CD14-positive monocyte (primary cell): ENCODE data around the gene CDC25C. TPM values are rescaled to one million over a fixed set of nuclear protein-coding genes. Genes with fewer than 3 reads are reported as not detected.

Source experiments
- DNase-seq, 3 donors: peaks; one replicate each; pipeline ENCODE4 v3.0.0-alpha.2; 2011 to 2022
- H2AFZ ChIP-seq: 2 replicates; pipeline ENCODE4 v1.6.0; 2012; ENCODE audit warnings: mild to moderate bottlenecking, low read depth, low read length, inconsistent platforms; ENCODE audit not compliant: insufficient read depth, poor library complexity, severe bottlenecking
- H3K27ac ChIP-seq, 2 donors: 1 replicate in 1 of 2; 2 replicates in 1 of 2; pipeline ENCODE4 v1.5.1; 2012 to 2013; ENCODE audit warnings: low read length in 2 of 2, control low read depth in 1 of 2, inconsistent platforms in 1 of 2, low read depth in 1 of 2, mild to moderate bottlenecking in 1 of 2
- H3K27me3 ChIP-seq, 2 donors: one replicate each; pipeline versions ENCODE4 v1.6.0 to v1.6.1; 2011 to 2013; ENCODE audit warnings: low read length in 2 of 2; ENCODE audit not compliant: control insufficient read depth in 2 of 2, insufficient read depth in 2 of 2
- H3K36me3 ChIP-seq, 2 donors: replicated peaks in 1 of 2; 1 replicate in 1 of 2; 2 replicates in 1 of 2; pipeline versions ENCODE4 v1.5.1 to v1.6.1; 2012 to 2013; ENCODE audit warnings: low read length in 2 of 2, control low read depth in 1 of 2, inconsistent platforms in 1 of 2, mild to moderate bottlenecking in 1 of 2; ENCODE audit not compliant: insufficient read depth in 2 of 2, control insufficient read depth in 1 of 2
- H3K4me1 ChIP-seq, 2 donors: 1 replicate in 1 of 2; 2 replicates in 1 of 2; pipeline versions ENCODE4 v1.5.1 to v1.6.1; 2012 to 2013; ENCODE audit warnings: low read length in 2 of 2, control low read depth in 1 of 2, inconsistent platforms in 1 of 2, mild to moderate bottlenecking in 1 of 2, moderate library complexity in 1 of 2; ENCODE audit not compliant: insufficient read depth in 2 of 2, control insufficient read depth in 1 of 2
- H3K4me2 ChIP-seq: replicated peaks from 2 replicates; pipeline ENCODE3; 2012; ENCODE audit warnings: low read length, moderate library complexity, mild to moderate bottlenecking; ENCODE audit not compliant: poor library complexity, severe bottlenecking; ENCODE audit errors: extremely low read depth
- H3K4me3 ChIP-seq, 3 experiments: fragments of 200-600 bp in 1 of 3; sonication (generic) in 1 of 3; replicated peaks in 1 of 3; 1 replicate in 2 of 3; 2 replicates in 1 of 3; pipeline ENCODE4 v1.5.1; 2011 to 2013; ENCODE audit warnings: low read length in 3 of 3, mild to moderate bottlenecking in 3 of 3, control low read depth in 2 of 3, low read depth in 2 of 3, inconsistent platforms in 1 of 3, moderate library complexity in 1 of 3
- H3K79me2 ChIP-seq: 2 replicates; pipeline ENCODE4 v1.6.0; 2012; ENCODE audit warnings: mild to moderate bottlenecking, control low read depth, inconsistent platforms, low read length, moderate library complexity; ENCODE audit not compliant: insufficient read depth
- H3K9ac ChIP-seq: 2 replicates; pipeline ENCODE4 v1.6.0; 2017; ENCODE audit warnings: low read length, mild to moderate bottlenecking; ENCODE audit not compliant: insufficient read depth, poor library complexity, severe bottlenecking
- H3K9me3 ChIP-seq, 2 donors: replicated peaks in 1 of 2; 1 replicate in 1 of 2; 2 replicates in 1 of 2; pipeline versions ENCODE4 v1.5.1 to v1.6.1; 2012 to 2013; ENCODE audit warnings: low read length in 2 of 2, control low read depth in 1 of 2; ENCODE audit not compliant: control insufficient read depth in 1 of 2, insufficient read depth in 1 of 2
- H4K20me1 ChIP-seq: 2 replicates; pipeline ENCODE4 v1.6.0; 2012; ENCODE audit warnings: mild to moderate bottlenecking, low read length, control low read depth, moderate library complexity; ENCODE audit not compliant: insufficient read depth
- H3K27ac Mint-ChIP-seq, 7 donors: one replicate each; pipeline ENCODE4 v1.8.0; 2020; ENCODE audit warnings: mild to moderate bottlenecking in 7 of 7, mixed read lengths in 7 of 7, moderate library complexity in 6 of 7, inconsistent platforms in 2 of 7
- H3K27me3 Mint-ChIP-seq, 3 donors: one replicate each; pipeline ENCODE4 v1.8.0; 2021 to 2022; ENCODE audit warnings: low read depth in 3 of 3, mild to moderate bottlenecking in 3 of 3, mixed read lengths in 3 of 3, moderate library complexity in 3 of 3, inconsistent platforms in 1 of 3
- H3K36me3 Mint-ChIP-seq, 2 donors: one replicate each; pipeline ENCODE4 v1.8.0; 2020; ENCODE audit warnings: mixed read lengths in 2 of 2, inconsistent platforms in 1 of 2, mild to moderate bottlenecking in 1 of 2
- H3K4me1 Mint-ChIP-seq: one replicate; pipeline ENCODE4 v1.8.0; 2020; ENCODE audit warnings: mild to moderate bottlenecking, mixed read lengths
- H3K4me3 Mint-ChIP-seq, 2 donors: one replicate each; pipeline ENCODE4 v1.8.0; 2020; ENCODE audit warnings: mild to moderate bottlenecking in 2 of 2, mixed read lengths in 2 of 2, moderate library complexity in 1 of 2
- H3K9me3 Mint-ChIP-seq, 7 donors: one replicate each; pipeline ENCODE4 v1.8.0; 2020 to 2022; ENCODE audit warnings: mixed read lengths in 7 of 7, mild to moderate bottlenecking in 6 of 7, moderate library complexity in 6 of 7, inconsistent platforms in 2 of 7
- CTCF ChIP-seq: fragments of 200-600 bp; IDR thresholded peaks from one replicate; pipeline ENCODE4 v1.8.0; 2022; ENCODE audit warnings: antibody characterized with exemption, mild to moderate bottlenecking
- WGBS: methylation state at CpG from one replicate; pipeline ENCODE4 v1.1.5; 2013; ENCODE audit warnings: missing lambda C conversion rate; ENCODE audit not compliant: insufficient coverage; 5-methylcytosine and 5-hydroxymethylcytosine counted together
- intact Hi-C, 2 donors: fragments of 100-400 bp; cut with micrococcal nuclease; formaldehyde crosslinking; loops; one replicate each; pipeline versions ENCODE4 v1.15.0 to v1.15.1; 2023
- polyA plus RNA-seq, 3 donors: library from polyadenylated mRNA; depleted of rRNA in 1 of 3; unstranded in 2 of 3; stranded (reverse) in 1 of 3; fragments of 300-500 nt in 2 of 3; fragments of >200 nt in 1 of 3; fragmentation: Illumina TruSeq in 2 of 3; gene quantifications; 1 replicate in 2 of 3; 2 replicates in 1 of 3; pipeline ENCODE4 v1.2.3, GENCODE V29; 2012 to 2021

Gene CDC25C
- polyA plus RNA-seq, 3 donors, result not detected

GRCh38 chr5:138340008-138340407, 8.4 kb upstream of the CDC25C start:
- Histone ChIP-seq H3K4me1 (peaks cover 37 to 44% of the 10 kb centered on the region in 2 donors), H3K9me3 (no peaks in the 10 kb centered on the region), H3K79me2 (peaks cover 51% of the 10 kb centered on the region), H3K4me3 (peak overlapping the region in 2 of 3 experiments; percentile 73 to 90), H3K9ac (peak overlapping the region; percentile 82), H3K4me2 (peak overlapping the region; percentile 92), H4K20me1 (peaks cover 56% of the 10 kb centered on the region), H3K36me3 (peaks cover 22 to 37% of the 10 kb centered on the region in 2 donors), H3K27me3 (no peaks in the 10 kb centered on the region), H3K27ac (peak overlapping the region in 1 of 2 donors; percentile 98), H2AFZ (no peak overlapping the region)
- intact Hi-C loops, result no loop called here
- no peaks in the 10 kb centered on the region for H3K27me3 Mint-ChIP-seq
- H3K27ac Mint-ChIP-seq, result peak overlapping the region; percentile 55 to 98 (median 93)
- peak overlapping the region; percentile 81 to 93 for H3K4me3 Mint-ChIP-seq
- TF ChIP-seq CTCF, result no peak
- no peaks in the 10 kb centered on the region for H3K9me3 Mint-ChIP-seq
- no peak for DNase-seq
- WGBS, result no CpG with 5 or more reads among the region's 3 CpGs
- peaks cover 48% of the 10 kb centered on the region for H3K4me1 Mint-ChIP-seq
- peaks cover 29 to 37% of the 10 kb centered on the region in 2 donors for H3K36me3 Mint-ChIP-seq

GRCh38 chr5:138339464-138339863, 7.9 kb upstream of the CDC25C start:
- H3K4me3 ChIP-seq, result peak overlapping the region; percentile 73 to 90 (median 87)
- H3K36me3 Mint-ChIP-seq, result peaks cover 23 to 32% of the 10 kb centered on the region in 2 donors
- peak overlapping the region; percentile 93 to 98 for H3K27ac ChIP-seq
- no peaks in the 10 kb centered on the region for H3K9me3 ChIP-seq
- WGBS, result no CpG with 5 or more reads among the region's 2 CpGs
- H3K27ac Mint-ChIP-seq, result peak overlapping the region; percentile 85 to 98 (median 93)
- H3K4me1 Mint-ChIP-seq, result peaks cover 48% of the 10 kb centered on the region
- H2AFZ ChIP-seq, result no peak overlapping the region
- H3K4me3 Mint-ChIP-seq, result peak overlapping the region; percentile 81 to 93
- peak overlapping the region; percentile 82 for H3K9ac ChIP-seq
- peaks cover 51% of the 10 kb centered on the region for H4K20me1 ChIP-seq
- intact Hi-C loops, result loop anchor here (5.0 to 10.0 kb wide), 5 partner anchors 33 to 305 kb away; partner anchors contain the start of genes CDC23 (in 2 of the 2), BRD8 (in 1 of the 2), FAM13B (in 1 of the 2) and KIF20A (in 1 of the 2)
- H3K4me2 ChIP-seq, result peak overlapping the region; percentile 92
- DNase-seq, result peak in 2 of 3 donors; percentile 36 to 53
- no peak for TF ChIP-seq CTCF
- peaks cover 37 to 44% of the 10 kb centered on the region in 2 donors for H3K4me1 ChIP-seq
- peaks cover 17 to 32% of the 10 kb centered on the region in 2 donors for H3K36me3 ChIP-seq
- H3K27me3 ChIP-seq, result no peaks in the 10 kb centered on the region
- H3K79me2 ChIP-seq, result peaks cover 51% of the 10 kb centered on the region
- H3K9me3 Mint-ChIP-seq, result no peaks in the 10 kb centered on the region
- no peaks in the 10 kb centered on the region for H3K27me3 Mint-ChIP-seq
